GM19193 (cell line): Measurements from ENCODE around the gene NRN1.

ENCODE experiments used
- POLR2A ChIP-seq: IDR thresholded peaks from 4 replicates; pipeline ENCODE4 v1.6.1; 2011; ENCODE audit not compliant: insufficient read depth, insufficient read length; ENCODE audit errors: extremely low read depth

Gene NRN1

DNA sequence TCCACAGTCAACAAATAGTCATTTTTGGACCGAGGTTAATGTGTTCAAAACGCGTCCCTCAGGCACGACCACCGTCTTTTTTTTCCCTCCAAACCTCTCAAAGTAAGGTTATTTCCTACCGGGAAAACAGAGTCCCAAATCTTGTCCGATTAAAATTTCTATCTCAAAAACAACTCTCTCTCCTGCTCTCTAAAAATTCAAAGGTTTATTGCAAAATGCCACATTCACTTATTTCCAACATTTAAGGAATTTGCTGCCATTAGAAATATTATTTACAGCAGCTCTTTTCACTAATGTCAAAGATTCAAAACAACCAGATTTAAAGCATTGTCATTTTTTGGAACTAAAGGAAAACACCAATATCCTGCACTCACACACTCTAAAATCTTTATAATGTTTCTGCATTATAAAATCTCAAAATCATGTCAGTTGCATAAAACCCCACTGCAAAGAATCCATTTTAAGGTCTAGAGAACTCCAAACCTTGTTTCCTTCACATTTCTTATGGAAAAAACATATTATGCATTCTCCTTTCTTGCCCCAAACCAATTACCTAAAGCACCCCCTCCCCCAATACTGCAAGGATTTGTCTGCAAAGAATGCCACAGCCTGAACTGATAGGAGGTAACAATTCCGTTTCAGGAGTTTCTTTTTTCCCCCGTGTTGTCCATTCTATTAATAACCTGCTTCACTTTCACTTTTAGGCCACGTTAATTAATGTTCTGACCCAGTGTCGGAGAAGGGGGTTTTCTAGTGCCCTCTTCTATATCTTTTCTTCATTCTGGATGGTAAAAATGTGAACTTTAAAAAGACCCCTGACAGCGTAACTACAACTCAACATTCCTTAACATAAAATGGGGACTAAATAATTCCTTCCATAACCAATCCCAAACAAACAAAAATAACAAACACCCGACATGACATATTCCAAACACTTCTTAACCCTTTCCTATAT, 1.4 kb downstream of the NRN1 start:
- no peak for TF ChIP-seq POLR2A

DNA sequence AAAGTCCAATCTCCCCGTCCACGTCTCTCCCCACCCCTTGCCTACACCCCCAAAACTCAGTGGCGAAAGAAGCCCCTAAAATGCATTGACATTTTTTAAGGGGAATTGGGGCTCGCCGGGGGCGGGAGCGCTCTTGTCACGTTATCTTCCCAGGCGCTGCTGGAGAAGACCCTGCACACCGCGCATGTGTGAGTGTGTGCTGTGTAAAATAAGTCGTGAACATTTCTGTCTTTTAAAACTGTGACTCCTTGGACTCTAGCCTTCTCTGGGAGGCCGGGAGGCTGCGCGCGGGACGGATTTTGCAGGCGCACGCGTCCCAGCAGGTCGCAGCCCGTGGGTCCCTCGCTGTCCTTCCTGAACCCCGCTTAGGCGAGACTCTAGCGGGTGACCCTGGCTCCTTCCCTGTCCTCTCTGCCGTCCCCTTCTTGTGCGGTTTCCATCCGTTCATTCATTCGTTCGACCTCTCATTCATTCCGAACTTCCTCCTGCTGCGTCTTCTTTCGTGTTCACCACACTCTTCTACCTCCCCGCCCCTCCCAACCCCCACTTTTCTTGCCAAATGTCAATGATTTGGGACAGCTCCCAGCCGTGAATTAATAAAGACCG, 2.2 kb downstream of the NRN1 start:
- TF ChIP-seq POLR2A, result no peak

DNA sequence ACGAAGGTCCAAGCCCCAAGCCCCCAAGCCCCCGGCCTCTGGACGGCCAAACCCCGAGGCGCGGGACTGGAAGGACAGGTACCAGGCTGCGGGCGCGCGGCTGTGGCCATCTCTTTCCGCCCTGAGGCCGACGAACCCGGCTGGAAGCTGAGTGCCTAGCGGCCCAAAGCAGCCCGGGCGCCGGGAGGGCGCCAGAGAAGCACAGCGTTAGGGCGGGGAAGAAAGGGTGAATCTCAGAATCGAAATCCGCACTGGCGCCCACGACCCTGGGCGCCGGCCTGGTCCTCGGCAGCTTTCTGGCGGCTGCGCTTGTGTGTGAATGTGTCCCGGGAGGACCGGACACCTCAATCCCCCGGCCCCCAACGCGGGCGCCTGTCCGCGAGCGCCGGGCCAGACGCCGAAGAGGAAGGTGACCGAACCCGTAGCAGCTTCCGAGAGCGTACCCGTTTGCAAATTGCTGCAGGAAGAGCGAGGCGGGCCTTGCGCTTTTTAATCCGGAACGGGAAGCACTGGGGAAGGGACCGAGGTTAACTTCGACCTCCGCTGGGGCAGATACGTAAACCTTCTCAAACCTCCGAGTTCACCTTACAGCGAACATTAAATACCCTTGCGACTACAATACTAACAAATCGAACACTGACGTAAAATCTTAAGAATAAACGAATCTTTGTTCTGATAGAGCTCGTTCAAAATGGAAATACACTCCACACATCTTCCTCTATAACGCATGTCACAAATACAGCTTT, 2.9 kb downstream of the NRN1 start:
- TF ChIP-seq POLR2A, result no peak

DNA sequence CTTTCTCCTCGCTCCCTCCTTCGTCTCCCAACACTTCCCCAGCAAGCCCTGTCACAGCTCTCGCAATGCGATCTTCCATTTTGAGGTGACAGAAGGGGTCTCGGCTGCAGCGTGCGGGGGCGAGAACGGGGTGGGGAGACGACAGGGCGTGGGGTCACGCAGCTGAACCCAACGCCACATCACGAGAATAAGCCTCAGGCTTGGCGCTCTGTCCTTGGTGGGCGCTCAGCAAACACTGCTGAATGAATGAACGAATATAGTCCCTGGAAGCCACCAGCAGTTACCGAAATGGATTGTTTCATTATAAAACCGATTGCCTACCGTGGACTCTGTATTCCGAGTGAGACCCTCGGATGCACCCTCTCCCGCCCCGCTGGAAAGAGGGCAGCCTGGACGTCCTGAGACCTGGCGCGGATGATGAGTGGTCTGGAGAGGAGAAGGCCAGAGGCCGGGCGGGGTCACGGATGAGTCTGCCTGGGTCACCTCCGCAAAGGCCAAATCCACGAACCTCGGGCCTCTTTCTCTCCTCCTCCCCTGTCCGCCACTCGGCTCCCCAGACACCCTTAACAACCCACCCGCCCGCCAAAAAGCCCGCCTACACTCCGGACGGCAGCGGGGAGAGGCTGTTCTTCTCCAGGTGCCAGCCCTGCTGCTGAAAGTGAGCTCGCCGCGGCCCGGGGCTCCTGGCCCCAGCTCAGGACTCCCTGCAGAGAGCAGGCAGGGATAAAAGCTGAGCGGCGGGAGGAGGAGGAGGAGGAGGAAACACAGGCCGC, 3.7 kb downstream of the NRN1 start:
- TF ChIP-seq POLR2A, result no peak

DNA sequence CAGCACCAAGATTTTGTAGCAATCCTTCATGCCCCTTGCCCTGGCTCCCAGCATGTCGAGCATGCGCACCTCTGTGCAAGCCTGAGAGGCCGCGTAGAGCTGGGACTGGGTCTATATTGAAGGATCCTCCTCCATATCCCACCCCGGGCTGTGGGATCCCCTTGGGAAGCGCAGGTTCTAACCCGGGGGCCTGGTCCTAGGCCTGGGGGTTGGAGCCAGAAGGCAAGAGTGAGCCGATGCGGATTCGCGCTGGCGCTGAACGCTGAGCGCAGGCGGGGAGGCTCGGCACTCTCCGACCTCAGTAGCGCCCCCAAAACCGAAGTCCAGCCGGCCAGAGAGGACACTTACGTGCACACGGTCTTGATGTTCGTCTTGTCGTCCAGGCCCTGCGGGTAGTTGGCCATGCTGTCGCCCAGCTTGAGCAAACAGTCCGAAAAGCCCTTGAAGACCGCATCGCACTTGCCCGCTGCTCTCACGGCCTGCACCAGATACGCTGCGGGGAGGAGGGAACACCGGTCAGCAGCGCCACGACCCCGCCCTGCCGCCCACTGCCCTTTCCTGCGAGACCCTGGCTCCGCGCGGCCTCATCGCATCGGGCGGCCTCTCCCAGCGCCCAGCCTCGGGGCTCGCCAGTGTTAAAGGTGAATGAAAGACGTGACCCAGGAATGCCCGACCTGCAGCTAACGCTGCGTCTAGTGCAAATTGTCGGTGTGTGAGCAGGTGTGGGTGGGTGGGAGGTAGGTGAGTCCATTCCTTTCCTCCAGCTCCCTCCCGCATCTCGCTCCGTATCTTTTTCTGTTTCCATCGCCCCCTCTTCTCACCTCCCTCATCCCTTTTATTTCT, 4.5 kb downstream of the NRN1 start:
- no peak for TF ChIP-seq POLR2A

DNA sequence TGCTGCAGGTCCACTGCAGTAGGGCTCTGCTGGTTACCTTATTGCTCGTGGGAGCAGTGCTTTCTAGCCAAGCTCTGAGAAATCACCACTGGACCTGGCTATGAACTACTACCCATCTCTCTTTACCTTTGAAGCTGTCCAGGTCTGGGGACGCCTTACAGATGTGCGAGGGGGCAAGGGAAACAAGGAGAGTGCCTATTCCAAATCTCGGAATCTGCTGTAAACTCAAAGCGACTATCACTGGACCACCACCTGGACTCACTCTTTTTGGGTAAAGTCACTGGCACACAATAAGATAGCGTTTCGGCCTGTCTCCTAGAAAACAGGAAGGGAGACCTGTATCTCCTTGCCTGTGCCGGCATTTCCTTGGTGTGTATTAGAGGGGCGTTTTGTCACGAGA, 5.3 kb downstream of the NRN1 start:
- no peak for TF ChIP-seq POLR2A

DNA sequence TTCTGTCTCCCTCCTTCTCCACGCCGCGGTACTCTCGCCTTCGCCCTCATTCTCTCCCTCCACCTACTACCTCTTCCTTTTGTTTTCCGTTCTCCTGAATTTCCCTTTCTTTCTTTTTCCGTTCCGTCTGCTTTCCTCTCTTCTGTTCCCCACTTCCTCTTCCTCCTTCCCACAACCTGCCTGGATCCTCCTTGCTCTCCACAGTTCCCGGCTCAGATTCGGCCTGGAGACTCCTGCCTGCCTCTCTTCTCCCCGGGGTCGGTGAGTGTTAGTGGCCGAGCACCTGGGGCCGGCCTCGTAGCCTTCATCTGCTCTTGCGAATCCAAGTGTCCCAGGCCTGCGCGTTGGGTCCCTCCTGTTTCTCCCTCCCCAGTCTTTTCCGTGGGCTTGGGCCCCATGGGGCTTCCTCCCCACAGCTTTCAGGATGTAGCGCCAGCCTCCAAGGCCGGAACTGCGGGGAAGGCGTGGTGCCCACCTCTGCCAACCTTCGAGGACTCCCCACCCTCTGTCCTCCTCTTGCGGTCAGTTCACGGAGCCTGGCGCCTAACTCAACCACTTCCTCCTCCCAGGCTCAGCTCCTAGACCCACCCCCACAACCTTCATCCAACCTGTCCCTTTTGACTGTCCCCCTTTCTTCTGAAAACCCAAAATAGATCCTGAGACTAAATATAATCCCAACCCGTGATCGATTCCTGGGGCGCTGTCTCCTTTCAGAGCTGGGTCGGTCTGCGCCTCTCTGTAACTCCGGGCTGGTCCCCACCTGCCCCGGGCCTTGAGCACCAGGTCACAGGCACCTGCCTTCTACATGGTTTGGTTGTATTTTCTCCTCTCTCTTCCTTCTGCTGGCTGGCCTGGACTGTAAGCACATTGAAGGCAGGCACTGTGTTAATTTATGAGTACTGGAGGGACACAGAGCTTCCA, 6.8 kb downstream of the NRN1 start:
- no peak for TF ChIP-seq POLR2A

DNA sequence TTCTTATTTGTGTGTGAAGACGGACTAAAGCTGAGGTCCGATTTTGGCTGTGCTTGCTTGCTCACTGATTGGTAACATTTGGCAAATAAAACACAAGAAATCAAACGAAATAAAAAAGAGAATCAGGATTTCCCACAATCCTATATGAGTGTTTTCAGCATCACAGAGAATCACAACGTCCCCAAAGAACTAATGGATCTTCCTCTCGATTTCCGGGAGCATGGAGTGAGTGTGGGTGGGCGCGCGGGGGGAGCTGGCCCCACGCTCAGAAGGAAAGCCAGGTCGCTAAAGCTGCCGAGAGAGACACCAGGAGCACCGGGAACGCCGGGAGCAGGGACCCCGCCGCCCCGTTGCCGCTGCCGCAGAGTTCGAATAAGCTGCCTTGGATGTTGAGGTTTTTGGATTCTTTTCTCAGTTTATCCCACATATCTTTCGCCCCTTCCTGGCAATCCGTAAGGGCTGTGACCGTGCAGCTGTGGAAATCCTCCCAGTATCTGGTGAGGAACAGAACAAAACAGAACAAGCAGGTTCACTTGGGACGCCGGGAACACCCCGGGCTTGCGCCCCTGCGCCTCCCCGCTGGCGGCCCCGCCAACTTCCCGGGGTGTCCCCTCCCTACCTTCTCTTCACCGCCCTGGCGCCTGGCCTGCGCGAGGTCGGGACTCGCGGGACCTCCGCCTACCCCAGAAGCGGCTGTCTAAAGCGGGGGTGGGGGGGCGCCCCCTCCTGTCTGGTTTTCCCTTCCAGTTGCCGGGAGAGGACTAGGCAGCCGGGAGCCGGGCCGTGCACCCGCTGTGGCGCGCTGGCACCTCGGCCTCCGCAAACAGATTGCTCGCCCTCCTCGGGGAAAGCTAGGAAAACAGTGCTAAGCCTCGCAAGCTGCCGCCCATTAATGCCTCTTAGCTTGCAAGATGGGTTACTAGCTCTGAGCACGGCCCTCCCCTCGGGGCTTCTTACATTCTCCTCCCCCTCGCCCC, 7.7 kb downstream of the NRN1 start:
- no peak for TF ChIP-seq POLR2A

DNA sequence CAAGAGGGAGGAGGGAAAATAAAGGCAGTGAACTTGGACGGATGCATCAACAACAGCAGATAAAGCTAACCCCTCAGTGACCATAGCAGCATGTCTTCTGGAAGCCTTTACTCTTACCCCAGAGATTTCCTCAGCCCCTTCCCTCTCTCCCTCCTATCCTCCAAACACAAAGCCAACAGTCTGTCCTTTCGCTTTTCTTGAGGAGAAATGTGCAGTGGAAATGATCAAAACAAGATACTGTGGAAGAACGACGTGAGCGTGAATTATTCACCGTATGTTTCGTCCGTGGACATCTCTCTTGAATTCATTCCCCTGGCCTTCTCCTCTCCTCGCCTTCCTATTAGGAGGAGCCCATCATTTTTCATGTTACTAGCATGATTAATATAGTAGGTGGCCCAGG, 8.5 kb downstream of the NRN1 start:
- TF ChIP-seq POLR2A, result no peak

DNA sequence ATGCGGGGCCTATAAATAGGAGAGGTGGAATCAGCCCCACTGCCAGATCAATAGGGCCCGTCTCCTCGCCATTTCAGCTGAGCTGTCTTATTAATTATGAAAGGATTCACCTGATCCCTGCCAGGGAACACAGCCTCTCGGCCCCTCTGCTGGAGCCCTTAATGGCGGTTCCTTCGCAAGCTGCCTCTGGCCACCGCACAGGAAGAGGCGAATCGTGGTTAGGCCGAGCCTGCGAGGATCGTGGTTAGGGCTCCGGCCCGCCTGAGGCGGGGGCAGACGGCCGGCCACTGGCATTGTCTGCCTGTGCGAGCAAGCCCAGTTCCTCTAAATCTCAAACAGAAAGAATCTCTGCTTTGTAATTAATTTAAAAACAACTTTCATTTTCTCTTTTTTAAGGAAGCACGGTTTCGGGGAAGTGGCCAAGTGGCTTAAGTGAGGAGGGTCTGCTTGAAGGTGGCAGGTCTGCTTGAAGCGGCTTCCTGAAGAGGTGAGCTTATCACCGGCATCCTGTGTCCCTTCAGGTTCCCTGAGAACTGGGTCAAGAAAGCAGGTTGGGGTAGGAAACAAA, 9.2 kb downstream of the NRN1 start:
- no peak for TF ChIP-seq POLR2A

DNA sequence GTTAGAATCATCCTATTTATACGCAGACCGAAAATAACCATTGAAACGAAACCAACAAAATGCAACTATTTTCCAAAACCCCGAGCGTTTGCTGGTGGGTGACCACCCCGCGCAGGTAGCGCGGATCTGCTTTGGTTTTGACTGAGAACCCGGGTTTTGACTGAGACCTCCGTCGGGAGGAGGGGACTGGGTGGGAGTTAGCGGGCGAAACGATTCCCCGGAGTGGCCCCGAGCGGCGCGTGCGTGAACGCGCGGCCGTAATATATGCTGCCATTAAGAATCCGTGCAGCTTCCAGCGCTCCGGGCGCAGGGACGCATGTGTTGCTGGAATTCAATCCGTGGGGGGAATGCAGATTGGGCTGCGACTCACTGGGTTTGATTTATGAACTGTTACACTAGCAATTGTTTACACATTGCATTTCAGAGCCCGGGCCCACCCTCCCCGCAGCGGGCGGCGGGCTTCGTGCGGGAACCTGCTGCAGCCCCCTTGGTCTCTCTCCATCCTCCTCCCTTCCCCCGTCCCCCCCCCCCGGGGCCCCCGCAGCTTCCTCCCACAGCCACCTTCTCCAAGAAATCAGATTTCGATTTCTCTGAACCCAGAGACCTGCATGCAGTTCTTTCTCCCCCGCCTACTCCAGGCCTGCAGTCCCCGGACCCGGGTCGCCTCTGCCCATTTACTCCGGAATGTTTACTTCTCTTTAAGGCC, 9.9 kb downstream of the NRN1 start:
- TF ChIP-seq POLR2A, result no peak

DNA sequence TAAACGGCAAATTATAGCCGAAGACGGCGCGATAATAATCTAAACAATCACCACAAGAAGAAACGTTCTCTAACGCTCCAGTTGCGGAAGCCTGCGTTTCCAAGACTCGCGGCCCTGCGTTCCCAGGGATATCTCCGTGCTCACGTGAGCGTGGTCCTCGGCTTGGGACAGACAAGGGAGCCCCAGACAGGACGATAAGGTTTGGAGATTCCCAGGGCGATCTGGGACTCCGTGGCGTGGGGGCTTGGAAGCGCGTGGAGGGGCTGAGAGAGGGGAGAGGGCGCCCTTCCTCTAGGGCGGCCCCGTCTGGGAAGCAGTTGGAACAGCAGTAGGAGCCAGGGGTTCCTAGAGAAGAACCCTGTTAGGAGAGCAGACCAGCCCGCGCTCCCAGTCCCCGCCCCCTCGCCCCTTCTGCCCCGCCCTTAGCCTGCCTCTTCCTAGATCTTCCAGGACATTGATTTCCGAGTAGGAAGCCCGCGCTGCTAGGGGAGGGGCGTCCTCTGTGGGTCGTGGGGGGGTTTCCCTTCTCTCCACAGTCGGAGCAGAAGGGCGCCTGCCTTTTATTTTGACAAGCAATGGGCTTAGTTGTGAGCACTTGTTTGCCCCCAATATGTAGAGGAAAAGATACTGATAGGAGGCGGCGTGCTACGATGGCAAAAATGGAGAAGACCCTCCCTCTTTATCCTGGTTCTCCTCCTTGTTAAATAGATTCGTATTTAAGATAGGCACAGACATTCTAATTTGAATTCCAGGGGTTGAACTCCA, 10.6 kb downstream of the NRN1 start:
- no peak for TF ChIP-seq POLR2A
